ENCODE measurements around the gene MUC15.
"Not testable (repeated sequence)": the region's sequence is repeated elsewhere in the genome, so short reads cannot be mapped to it uniquely, and the experiment has no call there.

MUC15 gene, protein sequence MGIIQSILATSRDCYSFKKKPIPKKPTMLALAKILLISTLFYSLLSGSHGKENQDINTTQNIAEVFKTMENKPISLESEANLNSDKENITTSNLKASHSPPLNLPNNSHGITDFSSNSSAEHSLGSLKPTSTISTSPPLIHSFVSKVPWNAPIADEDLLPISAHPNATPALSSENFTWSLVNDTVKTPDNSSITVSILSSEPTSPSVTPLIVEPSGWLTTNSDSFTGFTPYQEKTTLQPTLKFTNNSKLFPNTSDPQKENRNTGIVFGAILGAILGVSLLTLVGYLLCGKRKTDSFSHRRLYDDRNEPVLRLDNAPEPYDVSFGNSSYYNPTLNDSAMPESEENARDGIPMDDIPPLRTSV

DNA sequence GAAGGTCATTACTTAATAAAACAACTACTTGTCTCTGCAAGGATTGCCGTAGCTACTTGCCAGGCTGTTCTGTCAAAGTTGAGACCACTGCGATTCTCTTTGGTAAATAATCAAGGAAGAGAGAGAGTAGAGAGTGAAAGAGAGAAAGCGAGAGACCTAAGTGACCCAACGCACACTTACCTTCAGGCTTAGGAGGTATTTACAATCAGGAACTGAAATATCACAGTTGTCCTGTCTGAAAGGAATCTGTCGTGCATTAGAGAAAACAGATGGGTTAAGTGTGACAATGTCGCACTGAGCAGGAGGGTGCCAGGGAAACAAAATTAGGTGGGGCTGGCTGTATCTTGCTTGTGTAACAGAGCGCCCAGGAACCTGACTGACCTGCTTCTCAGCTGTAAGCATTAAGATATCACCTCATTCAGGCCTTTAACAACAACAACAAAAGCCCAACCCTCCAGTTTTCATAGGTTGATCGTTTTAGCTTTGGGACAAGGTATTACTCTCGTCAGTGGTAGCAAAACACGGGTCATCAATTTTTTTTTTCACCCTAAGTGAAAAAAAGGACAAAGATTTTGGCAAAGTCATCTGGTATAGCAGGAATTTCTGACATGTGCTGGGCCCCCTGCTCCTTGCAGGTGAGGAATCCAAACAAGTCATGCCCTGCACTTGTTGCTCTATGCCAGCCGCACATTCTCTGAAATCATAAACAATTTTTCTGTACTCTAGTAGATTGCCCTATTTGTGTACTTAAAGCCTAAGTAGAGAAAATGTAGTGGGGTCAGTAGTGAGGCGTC is at the start of gene MUC15:
MUC15 (minus strand) TSS at position 403 of the 794 bp plus-strand sequence. CDS start 5,169 bp downstream, outside the sequence.
- H3K4me3 ChIP-seq (ENCODE audit: low read depth, low read length), result no peak within 1 kb of the TSS

DNA sequence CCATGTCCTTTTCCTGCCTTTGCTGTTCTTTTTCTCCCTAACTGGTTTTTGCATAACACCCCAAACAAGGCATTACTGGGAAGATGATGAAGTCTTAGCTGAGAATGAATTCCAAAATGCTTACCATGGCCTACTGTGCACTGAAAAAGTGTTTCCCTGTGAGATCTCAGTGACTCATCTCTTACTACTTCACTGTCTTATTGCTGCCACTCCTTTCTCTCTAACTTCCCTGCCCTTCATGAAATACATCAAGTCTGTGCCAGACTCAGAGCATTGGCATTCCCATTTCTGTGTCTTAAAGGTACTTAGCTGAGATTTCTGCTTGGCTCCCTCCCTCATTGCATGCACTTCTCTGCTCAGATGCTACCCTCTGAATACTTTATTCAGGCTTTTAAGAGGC is 49.1 kb upstream of the MUC15 start:
- no peak overlapping the region for H3K4me3 ChIP-seq (ENCODE audit: low read depth, low read length)

- H3K4me3 ChIP-seq (ENCODE audit: low read depth, low read length), result no peak overlapping the region
Measured at GRCh38 chr11:26620282-26621045, 48.4 kb upstream of the MUC15 start.

DNA sequence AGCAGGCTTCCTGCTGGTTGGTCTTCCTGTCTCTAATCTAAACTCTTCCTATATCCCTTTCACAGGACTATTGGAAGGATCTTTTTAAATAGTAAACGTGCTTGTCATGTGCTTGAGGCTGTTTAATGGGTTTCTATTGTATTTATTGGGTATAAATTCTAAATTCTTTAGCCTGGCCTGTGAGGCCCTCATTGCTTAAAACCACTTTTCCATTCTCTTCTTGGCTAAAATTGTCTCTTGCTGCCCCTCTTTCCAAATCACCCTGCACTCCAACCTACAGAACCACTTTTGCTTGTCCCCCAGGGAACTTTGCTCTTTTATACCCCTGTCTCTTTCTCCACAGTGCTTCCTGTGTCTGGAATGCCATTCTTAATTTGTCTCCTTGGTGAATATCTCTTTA is 46.4 kb upstream of the MUC15 start:
- no peak overlapping the region for H3K4me3 ChIP-seq (ENCODE audit: low read depth, low read length)

DNA sequence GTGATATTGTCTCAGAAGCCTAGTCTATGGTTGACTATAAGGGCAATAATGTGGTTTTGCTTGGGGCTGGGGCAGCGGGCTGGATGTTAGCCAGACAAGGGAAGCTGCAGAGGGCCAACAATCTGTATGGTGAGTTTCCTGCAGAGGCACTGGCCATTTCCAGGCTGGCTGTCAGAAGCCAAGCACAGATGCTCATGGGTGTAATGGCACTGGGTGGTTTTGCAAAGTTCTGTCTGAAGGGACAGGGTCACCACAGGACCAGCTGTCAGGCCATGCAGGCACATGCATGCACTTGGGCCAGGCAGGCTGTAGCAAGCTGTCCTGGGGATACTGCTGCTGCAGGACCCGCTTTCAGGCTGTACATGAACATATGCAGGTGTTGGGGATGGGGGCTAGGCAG is 41.7 kb upstream of the MUC15 start:
- H3K4me3 ChIP-seq (ENCODE audit: low read depth, low read length), result no peak overlapping the region

- no peak overlapping the region for H3K4me3 ChIP-seq (ENCODE audit: low read depth, low read length)
Measured at GRCh38 chr11:26608507-26609146, 36.6 kb upstream of the MUC15 start.

GRCh38 chr11:26607725-26608506 is 35.9 kb upstream of the MUC15 start:
- H3K4me3 ChIP-seq (ENCODE audit: low read depth, low read length), result no peak overlapping the region

GRCh38 chr11:26599876-26600434 is 27.9 kb upstream of the MUC15 start:
- H3K4me3 ChIP-seq (ENCODE audit: low read depth, low read length), result no peak overlapping the region

GRCh38 chr11:26599425-26599824 is 27.4 kb upstream of the MUC15 start:
- H3K4me3 ChIP-seq (ENCODE audit: low read depth, low read length), result no peak overlapping the region

DNA sequence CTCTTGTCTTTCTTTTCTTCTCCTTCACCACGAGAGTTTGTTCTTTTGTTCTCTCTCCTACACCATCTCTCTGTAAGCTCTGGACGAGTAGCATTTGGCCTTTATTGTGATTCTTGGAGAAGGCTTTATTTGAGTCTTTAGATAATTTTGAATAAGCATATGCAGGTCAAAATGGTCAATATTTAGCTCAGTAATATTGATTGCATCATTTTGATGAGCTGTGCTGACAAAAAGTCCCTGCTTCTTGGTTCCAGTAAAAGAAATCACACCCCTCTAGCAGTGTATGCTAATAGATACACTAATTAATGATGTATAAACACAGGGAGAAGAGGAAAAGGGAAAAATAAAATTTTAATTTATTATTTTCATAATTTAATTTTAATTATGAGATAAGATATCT is 25.8 kb upstream of the MUC15 start:
- no peak overlapping the region for H3K4me3 ChIP-seq (ENCODE audit: low read depth, low read length)

DNA sequence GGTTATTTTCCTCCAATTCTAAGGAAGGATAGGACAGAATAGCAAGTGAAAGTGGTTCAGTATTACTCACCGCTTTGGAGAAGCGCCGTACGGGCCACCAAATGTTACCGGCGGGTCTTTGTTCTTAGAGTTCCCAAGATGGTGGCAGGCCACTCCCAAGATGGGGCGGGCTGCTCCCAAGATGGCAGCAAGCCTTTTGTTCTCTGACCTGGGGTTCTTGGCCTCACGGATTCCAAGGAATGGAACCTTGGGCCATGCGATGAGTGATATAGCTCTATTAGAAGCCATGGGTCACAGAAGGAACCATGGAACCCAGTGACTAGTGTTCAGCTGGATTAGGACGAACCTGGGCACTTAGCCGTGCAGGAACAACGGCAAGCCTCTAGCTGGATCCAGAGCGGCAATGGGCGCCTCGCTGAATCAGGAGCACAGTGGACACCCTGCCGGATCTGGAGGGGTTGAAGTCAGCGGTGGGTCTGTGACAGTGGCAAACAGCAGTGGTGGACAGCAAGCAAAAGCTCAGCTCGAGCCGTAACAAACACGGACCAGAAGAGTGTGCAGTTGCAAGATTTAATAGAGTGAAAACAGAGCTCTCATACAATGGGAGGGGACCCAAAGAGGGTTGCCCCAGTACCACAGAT is 25.1 kb upstream of the MUC15 start:
- not testable (repeated sequence) for H3K4me3 ChIP-seq (ENCODE audit: low read depth, low read length)

DNA sequence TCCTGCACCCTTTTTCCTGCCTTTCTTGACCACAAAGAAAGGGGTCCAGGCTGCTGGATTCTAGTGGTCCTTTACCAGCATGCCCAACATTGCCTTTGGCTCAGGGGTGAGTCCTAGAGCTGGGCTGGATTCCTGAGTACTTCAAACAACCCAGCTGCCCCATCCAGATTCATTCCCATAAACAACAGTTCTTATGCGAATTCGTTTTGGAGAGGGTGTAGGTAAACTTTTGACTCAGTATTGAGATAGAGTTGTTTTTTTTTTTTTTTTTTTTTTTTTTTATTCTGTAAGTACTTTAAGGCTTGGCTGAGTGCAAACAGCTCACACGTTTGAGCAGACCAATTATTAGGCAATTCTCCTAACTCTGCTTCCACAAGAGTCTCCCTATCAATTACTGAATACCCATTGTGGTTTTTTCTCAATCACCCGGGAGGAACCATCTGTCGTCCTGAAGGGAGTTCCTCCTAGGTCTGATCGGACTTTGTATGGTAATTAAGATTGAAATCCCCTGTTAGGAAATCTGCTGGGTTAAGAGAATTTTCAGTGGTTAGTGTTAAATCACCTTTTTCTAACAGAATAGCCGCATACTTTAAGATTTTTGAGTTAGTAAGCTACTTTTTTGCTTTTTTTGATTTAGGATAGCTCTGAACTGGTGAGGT is 23.3 kb upstream of the MUC15 start:
- H3K4me3 ChIP-seq (ENCODE audit: low read depth, low read length), result not testable (repeated sequence)

GRCh38 chr11:26593691-26594090 is 21.6 kb upstream of the MUC15 start:
- H3K4me3 ChIP-seq (ENCODE audit: low read depth, low read length), result no peak overlapping the region

- H3K4me3 ChIP-seq (ENCODE audit: low read depth, low read length), result no peak overlapping the region
Measured at GRCh38 chr11:26587073-26587472, 15.0 kb upstream of the MUC15 start.

- H3K4me3 ChIP-seq (ENCODE audit: low read depth, low read length), result no peak overlapping the region
Measured at GRCh38 chr11:26584818-26585217, 12.8 kb upstream of the MUC15 start.

DNA sequence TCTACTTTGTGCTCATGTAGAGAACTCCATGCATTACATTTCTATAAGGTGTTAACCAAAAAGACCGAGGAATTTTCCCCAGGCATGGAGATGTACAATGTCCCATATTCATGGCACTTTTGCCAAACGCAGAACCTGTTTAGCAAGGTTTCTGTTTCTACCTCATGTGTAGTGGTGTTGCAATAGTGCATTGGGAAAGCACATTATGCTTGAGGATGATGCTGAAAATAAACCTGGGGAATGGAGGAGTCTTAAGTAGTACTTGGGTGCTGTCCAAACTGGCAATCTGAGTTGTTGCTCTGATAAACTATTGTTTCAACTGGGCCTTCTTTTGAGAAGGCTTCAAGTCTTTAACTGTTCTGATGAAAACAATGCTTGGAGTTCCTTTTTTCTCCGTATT is 11.5 kb upstream of the MUC15 start:
- H3K4me3 ChIP-seq (ENCODE audit: low read depth, low read length), result no peak overlapping the region

- no peak overlapping the region for H3K4me3 ChIP-seq (ENCODE audit: low read depth, low read length)
Measured at GRCh38 chr11:26580929-26581328, 8.9 kb upstream of the MUC15 start.

- no peak overlapping the region for H3K4me3 ChIP-seq (ENCODE audit: low read depth, low read length)
Measured at GRCh38 chr11:26579683-26580082, 7.6 kb upstream of the MUC15 start.
